MCF 10A (cell line): ENCODE measurements around the gene FBXO44. TPM values are rescaled to one million over a fixed set of nuclear protein-coding genes. Genes with fewer than 3 reads are reported as not detected.

Experiments
- BruUV-seq: library from RNA; stranded (reverse); fragments of 400-500 nt; replicated peaks from 2 replicates; lab custom pipeline; 2021; lab: Mats Ljungman, UMichigan
- CTCF ChIA-PET: fragments of 300-600 bp; sonication (Branson Sonifier 250); formaldehyde crosslinking; extraction: SDS; loops from one replicate; lab custom pipeline; 2021; ENCODE audit warnings: antibody characterized with exemption, inconsistent platforms; lab: Yijun Ruan, JAX
- POLR2A ChIA-PET: fragments of 300-600, 350-650 bp; sonication (Branson Sonifier 250); formaldehyde crosslinking; extraction: SDS; loops from one replicate; lab custom pipeline; 2020; ENCODE audit warnings: antibody characterized with exemption, inconsistent platforms; lab: Yijun Ruan, JAX
- DNase-seq: peaks from one replicate; pipeline ENCODE4 v3.0.0-alpha.2; 2018; ENCODE audit not compliant: unreplicated experiment
- H3K27ac Mint-ChIP-seq: one replicate; pipeline ENCODE4 v1.8.0; 2022; ENCODE audit warnings: mild to moderate bottlenecking, low read depth, mixed read lengths; ENCODE audit not compliant: unreplicated experiment
- H3K27me3 Mint-ChIP-seq: one replicate; pipeline ENCODE4 v1.8.0; 2022; ENCODE audit warnings: mixed read lengths; ENCODE audit not compliant: insufficient read depth, unreplicated experiment
- H3K36me3 Mint-ChIP-seq: one replicate; pipeline ENCODE4 v1.8.0; 2022; ENCODE audit warnings: mild to moderate bottlenecking, moderate library complexity, mixed read lengths; ENCODE audit not compliant: insufficient read depth, unreplicated experiment
- H3K4me1 Mint-ChIP-seq: one replicate; pipeline ENCODE4 v1.8.0; 2022; ENCODE audit warnings: mixed read lengths; ENCODE audit not compliant: insufficient read depth, unreplicated experiment
- H3K4me3 Mint-ChIP-seq: one replicate; pipeline ENCODE4 v1.8.0; 2022; ENCODE audit warnings: mild to moderate bottlenecking, moderate library complexity, mixed read lengths; ENCODE audit not compliant: unreplicated experiment
- H3K9me3 Mint-ChIP-seq: one replicate; pipeline ENCODE4 v1.8.0; 2022; ENCODE audit warnings: mixed read lengths; ENCODE audit not compliant: unreplicated experiment
- intact Hi-C: fragments of 100-400 bp; cut with micrococcal nuclease; formaldehyde crosslinking; loops from 2 replicates; pipeline ENCODE4 v1.14.1; 2022
- total RNA-seq: library from RNA; stranded (reverse); gene quantifications from 2 replicates; pipeline ENCODE4 v1.2.3, GENCODE V29; 2022
- TF ChIP-seq, protein P1 (sequence below): fragments of 200-600 bp; IDR thresholded peaks from one replicate; pipeline ENCODE4 v1.8.0; 2022; ENCODE audit warnings: antibody characterized with exemption, mild to moderate bottlenecking; ENCODE audit not compliant: unreplicated experiment

FBXO44 gene
- total RNA-seq, 1 experiment from 2014 or later, result 16.3 TPM

DNA sequence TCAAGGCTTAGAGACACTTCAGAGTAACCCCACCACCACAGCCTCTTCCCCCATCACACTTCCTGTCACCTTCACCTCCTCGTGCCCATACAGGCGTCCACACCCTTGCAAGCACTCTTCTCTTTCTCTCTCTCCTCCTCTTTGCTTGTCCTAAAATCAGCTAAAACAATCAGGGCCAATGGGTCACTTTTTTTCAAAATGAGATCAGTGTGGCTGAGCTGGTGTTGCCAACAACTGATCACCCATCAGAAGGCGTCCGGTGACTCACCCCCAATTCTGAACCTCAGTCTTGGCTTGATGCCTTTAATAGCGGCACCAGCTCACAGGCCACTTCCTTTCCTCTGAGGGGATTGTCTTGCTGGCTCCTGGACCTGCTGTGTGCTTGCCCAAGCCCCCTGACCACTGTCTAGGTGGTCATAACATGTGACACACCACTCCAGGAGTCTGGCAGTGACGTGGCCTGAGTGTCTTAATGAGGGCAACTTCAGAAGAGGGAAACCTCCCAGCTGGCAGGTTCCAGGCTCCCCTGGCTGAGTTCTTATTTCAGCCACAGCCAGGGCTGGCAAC lies 38.4 kb downstream of the FBXO44 start:
- Mint-ChIP-seq H3K27me3 (peaks cover 47% of the 10 kb centered on the region), H3K27ac (no peak overlapping the region), H3K4me1 (peaks cover 18% of the 10 kb centered on the region), H3K36me3 (no peaks in the 10 kb centered on the region), H3K4me3 (peak overlapping the region; percentile 2), H3K9me3 (no peaks in the 10 kb centered on the region)
- BruUV-seq, result no TSS peak
- POLR2A ChIA-PET, result interaction anchor here (0.6 to 1.3 kb wide), 7 partner anchors 10 to 656 kb away, joined by 3 to 4 read pairs (median 3); no protein-coding TSS in a partner anchor
- CTCF ChIA-PET, result interaction anchor here (1.8 kb wide), 1 partner anchor 18 kb away, joined by 4 read pairs; no protein-coding TSS in a partner anchor
- peak; percentile 90 for DNase-seq
- intact Hi-C loops, result no loop called here
- TF ChIP-seq, protein P1, sequence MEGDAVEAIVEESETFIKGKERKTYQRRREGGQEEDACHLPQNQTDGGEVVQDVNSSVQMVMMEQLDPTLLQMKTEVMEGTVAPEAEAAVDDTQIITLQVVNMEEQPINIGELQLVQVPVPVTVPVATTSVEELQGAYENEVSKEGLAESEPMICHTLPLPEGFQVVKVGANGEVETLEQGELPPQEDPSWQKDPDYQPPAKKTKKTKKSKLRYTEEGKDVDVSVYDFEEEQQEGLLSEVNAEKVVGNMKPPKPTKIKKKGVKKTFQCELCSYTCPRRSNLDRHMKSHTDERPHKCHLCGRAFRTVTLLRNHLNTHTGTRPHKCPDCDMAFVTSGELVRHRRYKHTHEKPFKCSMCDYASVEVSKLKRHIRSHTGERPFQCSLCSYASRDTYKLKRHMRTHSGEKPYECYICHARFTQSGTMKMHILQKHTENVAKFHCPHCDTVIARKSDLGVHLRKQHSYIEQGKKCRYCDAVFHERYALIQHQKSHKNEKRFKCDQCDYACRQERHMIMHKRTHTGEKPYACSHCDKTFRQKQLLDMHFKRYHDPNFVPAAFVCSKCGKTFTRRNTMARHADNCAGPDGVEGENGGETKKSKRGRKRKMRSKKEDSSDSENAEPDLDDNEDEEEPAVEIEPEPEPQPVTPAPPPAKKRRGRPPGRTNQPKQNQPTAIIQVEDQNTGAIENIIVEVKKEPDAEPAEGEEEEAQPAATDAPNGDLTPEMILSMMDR, result no peak

- Mint-ChIP-seq H3K9me3 (no peaks in the 10 kb centered on the region), H3K4me1 (peaks cover 18% of the 10 kb centered on the region)
Measured at GRCh38 chr1:11693917-11694316, 39.2 kb downstream of the FBXO44 start.

GRCh38 chr1:11695861-11696260 lies 41.2 kb downstream of the FBXO44 start:
- no peaks in the 10 kb centered on the region for H3K36me3 Mint-ChIP-seq
- ChIA-PET CTCF (interaction anchor here (1.6 kb wide), 1 partner anchor 24 kb away, joined by 7 read pairs; no protein-coding TSS in a partner anchor), POLR2A (interaction anchor here (0.5 to 1.5 kb wide), 3 partner anchors 10 to 213 kb away, joined by 3 to 5 read pairs (median 3); partner anchors contain the start of gene FBXO6)
- H3K27me3 Mint-ChIP-seq, result peaks cover 30% of the 10 kb centered on the region
- intact Hi-C loops, result no loop called here
- BruUV-seq, result no TSS peak
- no peaks in the 10 kb centered on the region for H3K9me3 Mint-ChIP-seq
- DNase-seq, result no peak
- peaks cover 18% of the 10 kb centered on the region for H3K4me1 Mint-ChIP-seq
- TF ChIP-seq, protein P1, result no peak
- H3K27ac Mint-ChIP-seq, result no peak overlapping the region
- H3K4me3 Mint-ChIP-seq, result no peak overlapping the region

More at GRCh38 chr1:11693917-11694316, 39.2 kb downstream of the FBXO44 start:
- Mint-ChIP-seq H3K27ac (no peak overlapping the region), H3K4me3 (no peak overlapping the region), H3K36me3 (no peaks in the 10 kb centered on the region), H3K27me3 (peaks cover 47% of the 10 kb centered on the region)
- no TSS peak for BruUV-seq
- TF ChIP-seq, protein P1, result no peak
- CTCF ChIA-PET, result interaction anchor here (1.1 to 1.8 kb wide), 2 partner anchors 17 to 656 kb away, joined by 3 to 4 read pairs; no protein-coding TSS in a partner anchor
- no peak for DNase-seq
- POLR2A ChIA-PET, result interaction anchor here (0.7 to 1.3 kb wide), 3 partner anchors 40 to 47 kb away, joined by 3 read pairs; no protein-coding TSS in a partner anchor
- intact Hi-C loops, result no loop called here

DNA sequence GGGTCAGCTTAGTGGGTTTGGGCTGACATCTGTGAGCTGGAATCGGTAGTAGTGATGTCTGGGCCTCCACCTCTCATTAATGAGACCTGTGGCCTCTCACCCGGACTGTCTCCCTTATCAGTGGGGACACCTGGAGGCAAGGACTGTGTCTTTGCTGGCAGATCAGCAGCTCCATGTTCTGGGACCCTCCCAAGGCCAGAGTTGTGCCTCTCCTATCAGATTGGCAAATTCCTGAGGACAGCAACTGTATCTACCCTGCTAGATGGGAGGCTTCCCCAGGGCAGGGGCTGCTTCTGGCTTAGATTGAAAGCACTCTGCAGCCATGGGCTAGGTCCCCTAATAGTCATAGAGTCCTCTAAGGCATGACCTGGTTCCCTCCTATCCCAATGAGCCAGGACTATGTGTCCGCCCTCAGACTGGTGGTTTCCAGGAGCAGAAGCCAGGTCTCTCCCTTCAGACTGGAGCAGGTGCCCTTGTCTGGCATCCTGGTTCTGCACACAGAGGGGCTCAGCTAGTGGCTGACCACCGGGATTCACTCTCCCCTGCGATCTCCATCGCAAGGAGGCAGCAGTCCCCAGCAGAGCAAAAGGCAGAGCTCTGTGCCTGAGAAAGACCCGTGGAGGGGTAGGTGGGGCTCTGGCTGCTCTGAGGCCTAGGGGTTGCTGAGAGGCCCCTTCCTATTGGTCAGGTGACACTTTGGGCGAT lies 42.7 kb downstream of the FBXO44 start:
- H3K4me3 Mint-ChIP-seq, result no peak overlapping the region
- H3K9me3 Mint-ChIP-seq, result no peaks in the 10 kb centered on the region
- no peak for DNase-seq
- no TSS peak for BruUV-seq
- no peaks in the 10 kb centered on the region for H3K36me3 Mint-ChIP-seq
- ChIA-PET POLR2A (interaction anchor here (0.6 kb wide), 1 partner anchor 182 kb away, joined by 3 read pairs; no protein-coding TSS in a partner anchor), CTCF (interaction anchor here (1.0 to 1.7 kb wide), 4 partner anchors 13 to 44 kb away, joined by 3 to 5 read pairs (median 3); partner anchors contain the start of gene FBXO6)
- no peak overlapping the region for H3K27ac Mint-ChIP-seq
- peaks cover 19% of the 10 kb centered on the region for H3K27me3 Mint-ChIP-seq
- TF ChIP-seq, protein P1, result no peak
- peaks cover 12% of the 10 kb centered on the region for H3K4me1 Mint-ChIP-seq
- intact Hi-C loops, result no loop called here
